GM23248 (cell line): ENCODE results near the gene RHPN2. TPM values are rescaled to one million over a fixed set of nuclear protein-coding genes. Genes with fewer than 3 reads are reported as not detected.
"Not testable (repeated sequence)": the region's sequence is repeated elsewhere in the genome, so short reads cannot be mapped to it uniquely, and the experiment has no call there.

ENCODE experiments used
- DNase-seq: peaks from one replicate; pipeline ENCODE4 v3.0.0-alpha.2; 2015
- H2AFZ ChIP-seq: fragments of 200-600 bp; sonication (generic); 2 replicates; pipeline ENCODE4 v1.6.1; 2016; ENCODE audit warnings: antibody characterized with exemption
- H3F3A ChIP-seq: fragments of 200-600 bp; sonication (generic); 2 replicates; pipeline ENCODE4 v1.6.1; 2016; ENCODE audit warnings: mild to moderate bottlenecking, antibody characterized with exemption, mixed run types; ENCODE audit not compliant: insufficient read depth
- H3K27ac ChIP-seq: fragments of 200-600 bp; sonication (generic); 2 replicates; pipeline ENCODE4 v1.5.1; 2016; ENCODE audit warnings: mild to moderate bottlenecking
- H3K27me3 ChIP-seq: fragments of 200-600 bp; sonication (generic); replicated peaks from 2 replicates; pipeline ENCODE4 v1.6.1; 2016; ENCODE audit warnings: mild to moderate bottlenecking; ENCODE audit not compliant: insufficient read depth
- H3K36me3 ChIP-seq: fragments of 200-600 bp; sonication (generic); 2 replicates; pipeline ENCODE4 v1.6.1; 2016; ENCODE audit warnings: low read depth, mild to moderate bottlenecking
- H3K4me1 ChIP-seq: fragments of 200-600 bp; sonication (generic); 2 replicates; pipeline ENCODE4 v1.6.1; 2016; ENCODE audit warnings: mild to moderate bottlenecking; ENCODE audit not compliant: insufficient read depth
- H3K4me2 ChIP-seq: fragments of 200-600 bp; sonication (generic); one replicate; pipeline ENCODE4 v1.6.1; 2016; ENCODE audit warnings: mild to moderate bottlenecking; ENCODE audit not compliant: unreplicated experiment
- H3K4me3 ChIP-seq: fragments of 200-600 bp; sonication (generic); 2 replicates; pipeline ENCODE4 v1.5.1; 2016; ENCODE audit warnings: mild to moderate bottlenecking
- H3K79me2 ChIP-seq: fragments of 200-600 bp; sonication (generic); 2 replicates; pipeline ENCODE4 v1.6.1; 2016; ENCODE audit warnings: mild to moderate bottlenecking; ENCODE audit not compliant: insufficient read depth
- H3K9ac ChIP-seq: fragments of 200-600 bp; sonication (generic); 2 replicates; pipeline ENCODE4 v1.6.1; 2016; ENCODE audit warnings: mild to moderate bottlenecking
- H3K9me2 ChIP-seq: fragments of 200-600 bp; sonication (generic); 2 replicates; pipeline ENCODE4 v1.6.1; 2016; ENCODE audit warnings: mixed run types, mild to moderate bottlenecking, moderate library complexity; ENCODE audit not compliant: insufficient read depth
- H3K9me3 ChIP-seq: fragments of 200-600 bp; sonication (generic); one replicate; pipeline ENCODE4 v1.6.1; 2017; ENCODE audit warnings: low read depth
- H4K20me1 ChIP-seq: fragments of 200-600 bp; sonication (generic); 2 replicates; pipeline ENCODE4 v1.6.0; 2016; ENCODE audit not compliant: insufficient read depth
- EZH2 ChIP-seq: fragments of 200-600 bp; sonication (generic); IDR thresholded peaks from 2 replicates; pipeline ENCODE4 v1.6.1; 2018; ENCODE audit warnings: antibody characterized with exemption, mild to moderate bottlenecking; ENCODE audit not compliant: insufficient read depth, poor library complexity, severe bottlenecking
- EZH2phosphoT487 ChIP-seq: fragments of 200-600 bp; sonication (generic); IDR thresholded peaks from 2 replicates; pipeline ENCODE4 v1.6.1; 2018; ENCODE audit warnings: antibody characterized with exemption, moderate library complexity, mild to moderate bottlenecking, low read depth; ENCODE audit not compliant: insufficient read depth
- WGBS, 2 experiments: methylation state at CpG; one replicate each; pipeline ENCODE4 v1.1.6; 2015 to 2017; ENCODE audit warnings: low lambda C conversion rate in 2 of 2, low coverage in 1 of 2; ENCODE audit errors: missing lambda C conversion rate in 2 of 2; 5-methylcytosine and 5-hydroxymethylcytosine counted together
- in situ Hi-C: fragments of 300-500 bp; cut with MboI; formaldehyde crosslinking; loops from 2 replicates; pipeline ENCODE4 v1.15.0; 2020
- polyA plus RNA-seq: library from polyadenylated mRNA; unstranded; fragments of >200 nt; fragmentation: Nextera tagmentation; extraction: Ambion mirVana; gene quantifications from 2 replicates; pipeline ENCODE4 v1.2.1, GENCODE V29; 2016
- total RNA-seq: library from RNA; depleted of rRNA; stranded (reverse); fragments of >200 nt; shearing (Covaris generic); gene quantifications from 2 replicates; pipeline ENCODE4 v1.2.3, GENCODE V29; 2014

RHPN2 gene
- total and polyA plus RNA-seq, 2 experiments from 2014 or later, result 1.3 to 1.5 TPM

DNA sequence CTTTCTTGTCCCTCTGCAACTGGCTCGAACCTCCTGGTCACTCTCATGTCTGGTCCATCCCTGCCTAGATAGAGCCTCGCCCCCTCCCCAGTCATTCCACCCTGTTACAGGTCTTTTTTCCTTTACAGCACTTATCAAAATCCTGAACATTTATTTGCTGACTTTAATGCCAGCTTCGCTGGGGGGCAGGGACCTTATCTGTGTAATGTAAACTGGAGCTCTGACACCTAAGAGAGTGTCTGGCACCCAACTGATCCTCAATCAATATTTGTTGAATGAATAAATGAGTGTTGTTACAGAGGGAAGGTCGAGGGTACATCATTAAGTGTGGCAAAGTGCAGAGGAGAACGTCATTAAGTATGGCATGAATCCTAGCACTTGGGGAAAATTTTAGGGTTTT is 76.0 kb downstream of the RHPN2 start:
- DNase-seq, result no peak
- 55 to 63% methylated on average over 5 of the region's 5 CpGs for WGBS, 2 experiments
- H3K79me2 ChIP-seq, result no peaks in the 10 kb centered on the region
- no peak overlapping the region for H3K27ac ChIP-seq
- H3K4me1 ChIP-seq, result no peaks in the 10 kb centered on the region
- H4K20me1 ChIP-seq, result no peaks in the 10 kb centered on the region
- no peaks in the 10 kb centered on the region for H3K27me3 ChIP-seq
- in situ Hi-C loops, result no loop called here
- no peaks in the 10 kb centered on the region for H3F3A ChIP-seq
- no peak overlapping the region for H2AFZ ChIP-seq
- no peak for TF ChIP-seq EZH2phosphoT487
- no peak for TF ChIP-seq EZH2
- H3K9me2 ChIP-seq, result no peaks in the 10 kb centered on the region
- H3K36me3 ChIP-seq, result no peaks in the 10 kb centered on the region
- H3K9ac ChIP-seq, result no peak overlapping the region
- H3K9me3 ChIP-seq, result no peaks in the 10 kb centered on the region
- no peak overlapping the region for H3K4me2 ChIP-seq
- no peak overlapping the region for H3K4me3 ChIP-seq

DNA sequence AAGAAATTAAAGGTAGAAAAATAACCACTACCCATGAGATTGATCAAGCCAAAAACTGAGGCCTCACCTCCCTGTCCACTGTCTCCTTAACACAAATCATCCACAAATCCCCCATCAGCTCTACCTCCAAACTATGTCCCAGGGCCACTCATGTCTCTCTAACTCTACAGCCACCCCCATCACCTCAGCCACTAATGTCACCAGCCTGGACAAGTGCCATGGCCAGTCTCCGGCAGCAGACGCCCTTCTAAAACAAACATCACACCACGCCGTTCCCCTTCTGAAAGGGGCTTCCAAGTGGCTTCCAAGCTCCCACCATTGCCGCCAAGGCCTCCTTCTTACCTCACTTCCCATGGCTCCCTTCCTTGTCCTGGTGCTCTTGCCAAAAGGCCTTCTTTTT is 76.4 kb downstream of the RHPN2 start:
- H3K9ac ChIP-seq, H3K4me2 ChIP-seq, H3K36me3 ChIP-seq, H3F3A ChIP-seq, H3K79me2 ChIP-seq, H3K9me2 ChIP-seq, H3K4me1 ChIP-seq, H3K27ac ChIP-seq, H4K20me1 ChIP-seq, H2AFZ ChIP-seq, in situ Hi-C loops, H3K27me3 ChIP-seq, H3K4me3 ChIP-seq, DNase-seq, H3K9me3 ChIP-seq: not testable (repeated sequence)
- WGBS, 2 experiments, result 89 to 95% methylated on average over 5 of the region's 5 CpGs

DNA sequence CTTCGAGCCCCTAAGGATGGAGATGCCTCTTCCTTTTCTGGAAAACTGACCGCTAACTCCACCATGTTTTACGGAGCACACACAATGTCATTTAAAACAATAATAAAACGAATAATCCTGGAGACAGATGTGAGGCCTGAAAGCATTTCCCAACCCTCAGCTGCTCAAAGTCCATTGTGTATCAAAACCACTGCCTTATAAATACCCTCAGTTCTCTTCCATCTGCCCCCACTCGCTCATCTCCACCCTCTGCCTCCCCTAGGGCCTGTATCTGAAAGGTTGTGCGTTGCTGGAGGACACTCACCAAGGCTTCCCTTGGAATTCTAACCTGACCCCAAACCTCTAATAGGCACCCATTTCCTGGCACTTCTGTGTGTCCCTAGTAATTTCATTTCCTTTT is 82.2 kb downstream of the RHPN2 start:
- H3K4me3 ChIP-seq, H3K4me2 ChIP-seq, H3K79me2 ChIP-seq, in situ Hi-C loops, H4K20me1 ChIP-seq, H2AFZ ChIP-seq, H3K27ac ChIP-seq, DNase-seq, H3K9ac ChIP-seq, H3K9me2 ChIP-seq, H3K36me3 ChIP-seq, H3K9me3 ChIP-seq, H3K4me1 ChIP-seq, H3F3A ChIP-seq, H3K27me3 ChIP-seq: not testable (repeated sequence)
- WGBS, 2 experiments, result 84% methylated on average over 6 of the region's 6 CpGs

DNA sequence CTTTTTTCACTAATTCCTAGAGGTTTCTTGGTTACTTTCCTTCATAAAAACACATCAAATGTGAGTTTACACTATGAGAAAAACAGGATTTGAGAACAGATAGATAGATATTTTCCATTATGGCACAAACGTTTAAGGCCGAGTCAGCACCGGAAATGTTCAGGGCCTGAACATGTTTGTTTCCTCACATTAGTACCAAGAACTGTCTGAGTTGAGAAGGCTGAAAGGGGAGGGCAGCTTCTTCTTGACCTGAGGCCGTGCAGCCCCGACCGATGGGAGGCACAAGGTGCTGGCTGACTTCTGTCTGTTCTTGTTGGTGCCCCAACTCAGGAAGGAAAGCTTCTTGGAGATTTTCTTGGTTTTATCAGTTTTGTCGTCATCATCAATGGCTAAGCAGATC is 84.9 kb downstream of the RHPN2 start:
- DNase-seq, H3K79me2 ChIP-seq, H4K20me1 ChIP-seq, H3K9me2 ChIP-seq, H3K36me3 ChIP-seq, H3K4me2 ChIP-seq, H3K27me3 ChIP-seq, H2AFZ ChIP-seq, H3K9me3 ChIP-seq, H3K27ac ChIP-seq, H3K4me1 ChIP-seq, H3F3A ChIP-seq, H3K4me3 ChIP-seq, H3K9ac ChIP-seq: not testable (repeated sequence)
- 94 to 99% methylated on average over 7 of the region's 7 CpGs for WGBS, 2 experiments
- in situ Hi-C loops, result loop anchor here (10.0 kb wide), 1 partner anchor 135 kb away; no protein-coding TSS in a partner anchor

DNA sequence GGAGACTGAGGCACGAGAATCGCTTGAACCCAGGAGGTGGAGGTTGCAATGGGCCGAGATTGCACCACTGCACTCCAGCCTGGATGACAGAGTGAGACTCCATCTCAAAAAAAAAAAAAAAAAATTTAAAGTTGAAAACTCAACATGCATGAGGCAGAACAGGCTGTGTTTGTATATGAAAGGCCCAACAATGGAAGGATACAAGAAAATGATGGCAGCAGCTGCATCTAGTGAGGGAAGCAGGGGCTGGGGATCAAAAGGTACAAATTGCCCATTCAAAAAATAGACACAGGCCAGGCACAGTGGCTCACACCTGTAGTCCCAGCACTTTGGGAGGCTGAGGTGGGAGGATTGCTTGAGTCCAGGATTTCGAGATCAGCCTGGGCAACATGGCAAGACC is 86.9 kb downstream of the RHPN2 start:
- H4K20me1 ChIP-seq, H3K79me2 ChIP-seq, H3K4me3 ChIP-seq, H3K27me3 ChIP-seq, H3K9me3 ChIP-seq, H3K9me2 ChIP-seq, H2AFZ ChIP-seq, DNase-seq, H3K27ac ChIP-seq, H3K4me2 ChIP-seq, H3F3A ChIP-seq, H3K36me3 ChIP-seq, H3K4me1 ChIP-seq, H3K9ac ChIP-seq: not testable (repeated sequence)
- in situ Hi-C loops, result loop anchor here (10.0 kb wide), 1 partner anchor 137 kb away; no protein-coding TSS in a partner anchor
- WGBS, 2 experiments, result 86% methylated on average over 4 of the region's 4 CpGs
